Gastroesophageal sphincter (tissue), 3 donors: Measurements from ENCODE around the gene SGSH.
"Not testable (repeated sequence)": the region's sequence is repeated elsewhere in the genome, so short reads cannot be mapped to it uniquely, and the experiment has no call there.

Experiments
- EP300 ChIP-seq: sonication (generic); formaldehyde crosslinking; IDR thresholded peaks from one replicate; pipeline ENCODE4 v1.6.1; 2017; ENCODE audit warnings: antibody characterized with exemption, mild to moderate bottlenecking
- POLR2A ChIP-seq, 2 donors: fragments of 450-650 bp; IDR thresholded peaks; one replicate each; pipeline ENCODE4 v1.6.1; 2017; ENCODE audit warnings: antibody characterized with exemption in 2 of 2, mild to moderate bottlenecking in 2 of 2, moderate library complexity in 1 of 2
- POLR2AphosphoS5 ChIP-seq: sonication (generic); formaldehyde crosslinking; IDR thresholded peaks from one replicate; pipeline ENCODE4 v1.6.1; 2017; ENCODE audit warnings: antibody characterized with exemption
- TF ChIP-seq, protein P1 (sequence below), 4 experiments: fragments of 200-600 bp in 2 of 4; fragments of 450-650 bp in 2 of 4; sonication (generic) in 1 of 4; IDR thresholded peaks; one replicate each; pipeline ENCODE4 v1.5.1; 2017 to 2019; ENCODE audit warnings: antibody characterized with exemption in 4 of 4, mild to moderate bottlenecking in 2 of 4, moderate library complexity in 2 of 4

DNA sequence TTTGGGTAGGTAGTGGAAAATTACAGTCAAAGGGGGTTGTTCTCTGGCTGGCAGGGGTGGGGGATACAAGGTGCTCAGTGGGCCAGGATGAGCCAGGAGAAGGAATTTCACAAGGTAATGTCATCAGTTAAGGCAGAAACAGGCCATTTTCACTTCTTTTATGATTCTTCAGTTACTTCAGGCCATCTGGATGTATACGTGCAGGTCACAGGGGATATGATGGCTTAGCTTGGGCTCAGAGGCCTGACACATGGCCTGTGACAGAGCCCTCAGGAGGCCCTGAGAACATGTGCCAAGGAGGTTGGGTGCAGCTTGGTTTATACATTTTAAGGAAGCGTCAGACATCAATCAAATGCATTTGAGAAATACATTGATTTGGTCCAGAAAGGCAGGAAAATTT lies 38.2 kb upstream of the SGSH start:
- TF ChIP-seq, protein P1, sequence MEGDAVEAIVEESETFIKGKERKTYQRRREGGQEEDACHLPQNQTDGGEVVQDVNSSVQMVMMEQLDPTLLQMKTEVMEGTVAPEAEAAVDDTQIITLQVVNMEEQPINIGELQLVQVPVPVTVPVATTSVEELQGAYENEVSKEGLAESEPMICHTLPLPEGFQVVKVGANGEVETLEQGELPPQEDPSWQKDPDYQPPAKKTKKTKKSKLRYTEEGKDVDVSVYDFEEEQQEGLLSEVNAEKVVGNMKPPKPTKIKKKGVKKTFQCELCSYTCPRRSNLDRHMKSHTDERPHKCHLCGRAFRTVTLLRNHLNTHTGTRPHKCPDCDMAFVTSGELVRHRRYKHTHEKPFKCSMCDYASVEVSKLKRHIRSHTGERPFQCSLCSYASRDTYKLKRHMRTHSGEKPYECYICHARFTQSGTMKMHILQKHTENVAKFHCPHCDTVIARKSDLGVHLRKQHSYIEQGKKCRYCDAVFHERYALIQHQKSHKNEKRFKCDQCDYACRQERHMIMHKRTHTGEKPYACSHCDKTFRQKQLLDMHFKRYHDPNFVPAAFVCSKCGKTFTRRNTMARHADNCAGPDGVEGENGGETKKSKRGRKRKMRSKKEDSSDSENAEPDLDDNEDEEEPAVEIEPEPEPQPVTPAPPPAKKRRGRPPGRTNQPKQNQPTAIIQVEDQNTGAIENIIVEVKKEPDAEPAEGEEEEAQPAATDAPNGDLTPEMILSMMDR (IDR thresholded peaks at IDR 0.05), result not testable (repeated sequence)
- not testable (repeated sequence) for TF ChIP-seq EP300; POLR2A (IDR thresholded peaks at IDR 0.05); POLR2AphosphoS5
